Muscle of arm (tissue), 12 donors: Measurements from ENCODE around the gene NAPA. TPM values are rescaled to one million over a fixed set of nuclear protein-coding genes. Genes with fewer than 3 reads are reported as not detected.

Experiments
- DNase-seq: peaks from one replicate; pipeline ENCODE4 v3.0.0-alpha.2; 2013
- polyA plus RNA-seq, 12 donors: library from polyadenylated mRNA; unstranded; fragments of 120-200 nt; gene quantifications; one replicate each; pipeline ENCODE4 v1.2.1, GENCODE V29; 2013; ENCODE audit not compliant: insufficient read length in 12 of 12

The NAPA gene
- polyA plus RNA-seq, 12 donors, result 83.6 to 102 (median 91.9) TPM; not detected in 1

GRCh38 chr19:47506459-47506858 is 8.4 kb downstream of the NAPA start:
- DNase-seq, result no peak

- DNase-seq, result no peak
These were observed 9.4 kb downstream of the NAPA start for GRCh38 chr19:47505506-47505905.

GRCh38 chr19:47503826-47504150 is 11.1 kb downstream of the NAPA start:
- no peak for DNase-seq

DNA sequence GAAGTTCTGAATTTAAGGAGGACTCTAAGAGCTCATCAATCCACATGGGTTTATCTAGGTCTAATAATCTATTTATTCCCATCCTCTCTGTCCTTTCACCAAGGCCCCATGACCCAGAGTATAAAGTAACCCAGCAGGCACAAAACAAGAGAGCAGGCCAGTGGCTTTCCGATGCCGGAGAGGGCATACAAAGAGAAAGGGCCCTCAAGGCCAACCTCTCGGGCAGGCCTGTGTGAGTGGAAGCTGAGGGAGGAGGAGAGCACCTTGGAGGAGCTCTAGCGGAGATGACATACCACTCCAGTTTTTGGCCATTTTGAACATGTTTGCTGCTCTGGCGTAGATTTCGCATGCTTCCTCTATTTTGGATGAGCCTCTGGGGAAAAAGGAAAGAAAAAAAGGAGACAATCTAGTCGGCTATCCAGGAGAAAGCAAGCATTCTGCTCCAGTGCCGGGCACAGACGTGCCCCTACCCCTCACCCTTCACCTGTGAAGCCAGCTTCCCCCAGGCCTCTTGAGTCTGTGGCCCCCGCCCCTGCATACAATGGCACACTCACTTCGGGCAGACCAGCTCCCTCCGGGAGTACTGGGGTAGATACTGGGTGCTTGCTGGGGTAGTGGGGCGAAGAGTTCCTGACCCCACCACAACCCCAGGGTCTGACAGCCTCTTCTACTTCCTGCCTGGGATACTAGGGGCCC is 11.6 kb downstream of the NAPA start:
- DNase-seq, result no peak

DNA sequence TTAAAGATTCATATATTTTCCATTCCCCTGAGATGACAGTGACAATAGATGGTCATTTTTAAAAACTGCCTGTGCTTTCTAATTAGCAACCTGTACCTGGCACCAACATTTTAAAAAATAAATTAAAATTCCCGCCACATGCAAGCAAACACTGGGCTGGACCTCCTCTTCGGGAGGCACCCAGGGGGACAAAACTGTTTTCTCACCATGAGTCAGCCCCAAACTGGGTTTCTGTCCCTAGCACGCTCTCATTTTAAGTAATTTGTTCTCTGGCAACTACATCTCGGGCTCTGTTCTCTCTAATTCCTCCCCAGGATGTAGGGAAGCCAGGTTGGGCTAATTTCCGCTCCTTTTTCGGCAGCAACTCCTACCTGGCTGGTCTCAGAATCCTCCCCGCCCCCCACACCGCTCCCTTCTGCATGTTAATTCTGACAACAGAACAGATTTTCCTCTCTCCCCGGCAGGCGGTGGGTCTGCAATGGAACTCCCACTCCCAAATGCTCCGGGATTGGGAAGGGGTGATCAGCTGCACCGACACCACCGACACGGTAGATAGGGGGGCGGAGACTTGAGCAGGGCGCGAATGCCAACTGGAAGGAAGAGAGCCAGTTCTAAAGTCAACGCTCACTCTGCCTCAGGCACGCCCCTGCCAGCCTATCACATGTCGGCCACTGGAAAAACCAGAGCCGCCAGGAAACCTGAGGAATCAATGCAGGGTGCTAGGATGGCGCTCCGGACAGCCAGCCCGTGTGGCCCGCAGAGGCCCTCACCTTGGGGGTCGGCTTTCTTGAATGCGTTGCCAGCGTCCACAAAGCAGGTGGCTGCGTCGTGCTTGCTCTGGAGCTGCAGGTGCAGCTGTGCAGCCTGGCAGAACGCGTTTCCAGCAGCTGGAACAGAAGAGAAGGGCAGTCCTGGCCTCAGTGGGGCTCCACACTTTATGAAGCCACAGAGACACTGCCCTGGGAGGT is 14.7 kb downstream of the NAPA start:
- no peak for DNase-seq

DNA sequence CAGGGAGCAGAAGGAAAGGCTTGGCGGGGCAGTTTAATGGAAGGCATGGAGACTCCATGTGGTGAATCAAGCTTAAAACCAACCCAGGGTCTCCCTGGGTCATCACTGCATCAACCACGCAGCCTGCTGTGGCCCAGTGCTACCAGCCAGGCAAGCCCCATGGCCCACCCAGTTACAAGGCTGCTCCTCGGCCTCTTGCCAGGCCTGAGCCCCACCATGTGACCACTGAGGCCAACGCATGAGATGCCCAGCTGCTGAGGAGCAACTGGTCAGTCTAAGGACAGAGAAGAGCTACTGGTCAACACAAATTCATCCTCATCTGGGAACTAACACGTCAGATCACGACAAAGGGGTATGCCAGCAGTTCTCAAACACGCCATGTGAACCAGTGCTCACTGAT is 15.5 kb downstream of the NAPA start:
- no peak for DNase-seq

DNA sequence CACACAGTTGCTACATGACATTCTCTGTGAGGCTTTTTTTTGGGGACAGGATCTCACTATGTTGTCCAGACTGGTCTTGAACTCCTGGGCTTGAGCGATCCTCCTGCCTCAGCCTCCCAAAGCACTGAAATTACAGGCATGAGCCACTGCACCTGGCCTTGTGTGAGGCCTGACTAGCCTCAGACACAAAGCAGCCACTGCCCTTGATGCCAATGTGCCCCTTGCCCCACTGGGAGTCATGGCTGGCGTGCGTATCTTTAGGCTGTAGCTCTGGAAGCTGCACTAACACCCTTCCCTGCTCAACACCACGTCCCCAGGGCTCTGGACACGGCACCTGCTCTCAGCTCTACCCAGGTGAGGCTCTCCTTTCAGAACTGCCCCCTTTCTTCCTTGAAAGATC is 16.3 kb downstream of the NAPA start:
- no peak for DNase-seq

DNA sequence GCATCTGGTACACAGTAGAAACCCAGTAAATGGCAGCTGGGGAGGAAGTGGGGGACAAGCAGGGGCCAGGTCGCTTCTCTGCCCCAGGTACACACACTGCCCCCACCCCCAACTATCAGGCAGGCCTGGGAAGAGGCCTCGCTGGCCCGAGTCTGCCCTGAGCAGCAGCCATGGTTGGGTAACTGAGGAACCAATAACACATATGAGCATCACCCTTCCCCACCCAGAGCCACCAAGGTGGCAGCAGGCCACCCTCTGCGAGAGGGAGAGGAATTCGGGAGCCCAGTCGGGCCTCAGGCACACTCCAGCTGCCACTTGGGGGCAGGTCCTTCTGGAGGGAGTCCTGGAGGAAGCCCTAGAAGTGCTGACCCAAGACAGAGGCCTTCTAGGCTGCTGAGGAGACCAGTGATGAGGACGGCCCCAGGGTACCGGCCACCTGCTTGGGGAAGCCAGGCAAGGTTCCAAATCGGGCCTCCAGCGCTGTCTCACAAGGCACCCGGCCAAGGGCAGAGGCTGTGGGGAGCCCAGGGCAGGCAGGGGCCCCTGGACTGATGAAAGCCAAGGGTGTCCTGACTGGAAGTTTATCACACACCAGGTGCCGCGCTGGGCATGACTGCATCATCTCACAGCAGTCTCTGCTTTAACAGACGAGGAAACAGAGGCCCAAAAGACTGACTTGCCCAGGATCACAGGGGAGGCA is 16.9 kb downstream of the NAPA start:
- no peak for DNase-seq

GRCh38 chr19:47497050-47497766 is 17.7 kb downstream of the NAPA start:
- DNase-seq, result no peak

- no peak for DNase-seq
These were observed 19.1 kb downstream of the NAPA start for GRCh38 chr19:47495478-47496372.

DNA sequence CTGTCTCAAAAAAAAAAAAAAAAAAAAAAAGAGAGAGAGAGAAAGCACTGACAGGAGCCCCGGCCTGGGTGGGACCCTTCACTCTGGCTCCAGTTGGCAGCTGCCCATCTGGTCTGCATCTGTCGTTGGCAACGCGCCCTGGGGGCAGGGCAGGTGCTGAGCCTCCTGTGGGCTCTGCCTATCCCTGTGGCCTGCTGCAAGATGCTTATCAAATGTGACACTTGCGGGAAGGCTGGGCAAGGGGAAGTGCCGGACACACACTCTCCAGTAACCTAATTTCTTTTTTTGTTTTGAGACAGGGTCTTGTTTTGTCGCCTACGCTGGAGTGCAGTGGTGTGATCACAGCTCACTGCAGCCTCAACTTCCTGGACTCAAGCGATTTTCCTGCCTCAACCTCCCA is 20.1 kb downstream of the NAPA start:
- DNase-seq, result peak; percentile 37

DNA sequence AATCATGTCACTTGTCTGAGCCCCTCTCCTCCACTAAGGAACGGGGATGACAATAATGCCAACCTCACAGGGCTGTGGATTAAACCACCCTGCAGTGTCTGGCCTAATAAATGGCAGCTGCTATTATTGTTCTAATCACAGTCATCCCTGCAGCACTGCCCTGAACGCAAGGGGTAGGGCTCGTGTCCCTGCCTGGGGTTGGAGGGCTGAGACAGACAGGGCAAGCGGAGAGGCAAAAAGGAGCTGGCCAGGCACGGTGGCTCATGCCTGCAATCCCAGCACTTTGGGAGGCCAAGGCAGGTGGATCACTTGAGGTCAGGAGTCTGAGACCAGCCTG is 20.7 kb downstream of the NAPA start:
- no peak for DNase-seq

DNA sequence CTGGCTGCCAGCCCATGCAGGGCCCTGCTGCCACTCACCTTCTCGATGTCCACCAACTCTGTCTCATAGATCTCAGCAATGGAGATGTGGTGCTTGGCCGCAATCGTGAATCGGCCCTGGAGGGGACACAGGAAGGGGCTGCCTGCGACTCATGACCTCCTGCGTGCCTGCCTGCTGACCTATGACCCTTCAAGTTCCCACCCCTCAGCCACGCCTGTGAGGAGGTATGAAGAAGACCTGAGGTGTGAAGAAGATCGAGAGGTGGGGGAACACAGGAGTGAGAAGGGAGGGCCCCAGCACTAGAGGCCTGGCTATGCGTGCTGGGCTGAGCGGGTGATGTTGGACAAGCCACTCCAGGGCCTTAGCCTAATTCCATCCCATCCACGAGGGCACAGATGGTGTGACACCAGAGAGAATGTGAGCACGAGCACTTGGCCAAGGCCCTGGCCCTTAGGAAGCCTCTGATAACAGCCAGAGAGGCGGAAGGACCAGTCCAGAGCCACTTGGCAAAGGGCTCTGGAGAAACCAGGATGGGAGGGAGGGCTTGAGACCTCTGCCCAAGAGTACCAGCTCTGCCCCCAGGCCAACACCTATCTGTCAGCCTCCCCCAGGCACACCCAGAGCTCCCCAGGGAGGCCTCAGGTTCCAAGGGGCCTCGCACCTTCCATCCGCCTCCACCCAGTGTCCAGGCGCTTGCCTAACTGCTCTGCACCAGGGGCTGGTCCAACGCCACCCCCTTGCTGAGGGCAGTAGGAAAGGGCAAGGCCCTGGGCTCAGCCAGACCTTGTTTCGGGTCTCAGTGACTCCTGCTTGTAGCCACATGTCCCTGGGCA is 21.3 kb downstream of the NAPA start:
- DNase-seq, result no peak

DNA sequence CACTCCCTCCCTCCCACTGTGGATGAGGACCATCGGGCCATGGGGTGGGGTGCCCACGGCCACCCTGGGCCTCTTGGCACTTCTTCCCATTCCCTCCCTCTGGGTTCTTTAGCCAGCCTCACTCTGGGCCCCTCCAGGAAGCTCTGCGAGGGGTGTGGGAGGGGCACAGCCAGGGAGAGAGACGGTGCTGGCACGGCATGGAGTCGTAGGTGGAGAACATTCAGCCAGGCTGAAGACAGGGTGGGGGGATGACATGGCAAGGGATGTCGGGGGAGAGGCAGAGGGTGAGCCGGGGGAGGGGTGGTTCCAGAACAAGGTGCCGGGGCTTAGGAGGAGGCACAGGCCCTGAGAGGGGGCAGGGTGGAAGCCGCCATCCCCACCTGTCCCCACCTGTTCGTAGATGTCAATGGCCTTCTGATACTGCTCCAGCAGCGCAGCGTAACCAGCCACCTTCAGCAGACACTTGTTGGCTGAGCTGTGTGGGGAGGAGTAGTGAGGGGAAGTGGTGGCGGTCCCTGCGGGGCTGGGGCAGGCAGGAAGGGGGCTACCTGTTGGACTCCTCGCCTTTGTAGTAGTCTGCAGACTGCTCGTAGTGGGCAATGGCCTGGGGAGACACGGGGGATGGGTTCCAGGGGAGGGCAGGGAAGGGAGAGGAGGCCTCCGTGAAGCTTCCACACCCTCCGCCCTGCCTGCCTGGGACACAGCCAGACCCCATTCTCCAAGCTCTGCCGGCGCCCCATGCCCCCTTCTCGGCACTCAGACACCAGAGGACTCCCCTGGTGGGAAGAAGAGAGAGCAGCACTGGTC is 22.1 kb downstream of the NAPA start:
- no peak for DNase-seq

GRCh38 chr19:47492137-47492533 is 22.7 kb downstream of the NAPA start:
- DNase-seq, result no peak

DNA sequence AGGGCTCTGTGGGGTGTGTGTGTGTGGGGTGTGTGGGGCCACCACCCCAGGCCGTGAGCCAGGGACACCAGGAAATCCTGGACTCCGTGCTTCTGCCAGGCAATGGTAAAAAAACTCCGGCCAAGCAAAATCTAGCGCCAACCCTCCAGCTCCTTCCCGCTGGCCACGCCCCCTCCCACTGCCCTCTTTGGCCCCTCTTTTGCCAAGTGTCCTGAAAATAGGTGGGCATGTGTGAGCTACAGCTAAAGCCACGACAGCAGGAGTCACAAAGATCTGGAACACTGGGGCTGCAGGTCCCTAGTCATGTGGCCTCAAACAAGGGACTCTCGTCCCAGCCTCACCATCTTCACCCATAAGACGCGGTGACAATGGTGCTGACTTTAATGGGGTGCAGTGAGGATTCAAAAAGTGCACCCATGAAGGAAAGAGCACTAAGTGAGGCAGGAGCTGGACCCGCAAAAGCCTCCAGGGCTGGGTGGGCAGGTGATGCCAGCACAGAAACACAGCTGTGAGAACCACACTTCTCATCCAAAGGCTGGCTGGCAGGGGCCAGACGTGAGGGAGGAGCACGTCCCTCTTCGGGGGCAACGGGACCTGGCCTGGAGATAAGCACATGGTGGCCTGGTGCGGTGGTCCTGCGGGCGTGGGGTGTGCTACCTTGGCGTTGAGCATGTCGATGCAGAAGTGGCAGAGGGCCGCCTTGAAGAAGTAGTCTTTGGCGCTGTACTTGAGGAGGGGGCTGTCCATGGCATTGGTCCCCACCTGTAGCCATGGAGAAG is 23.3 kb downstream of the NAPA start:
- DNase-seq, result no peak

- DNase-seq, result no peak
These were observed 24.0 kb downstream of the NAPA start for GRCh38 chr19:47490847-47491246.

DNA sequence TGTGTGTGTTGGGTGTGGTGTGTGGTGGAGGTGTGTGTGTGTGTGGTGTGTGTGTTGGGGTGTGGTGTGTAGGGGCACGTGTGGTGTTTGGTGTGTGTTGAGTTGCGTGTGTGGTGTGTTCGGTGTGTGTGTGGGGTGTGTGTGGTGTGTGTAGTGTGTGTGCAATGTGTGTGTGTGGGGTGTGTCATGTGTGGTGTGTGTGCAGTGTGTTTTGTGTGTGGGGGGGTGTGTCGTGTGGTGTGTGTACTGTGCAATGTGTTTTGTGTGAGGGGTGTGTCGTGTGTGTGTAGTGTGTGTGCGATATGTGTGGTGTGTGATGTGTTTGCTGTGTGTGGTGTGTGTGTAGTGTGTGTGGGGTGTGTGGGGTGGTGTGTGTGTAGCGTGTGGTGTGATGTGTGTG is 24.8 kb downstream of the NAPA start:
- DNase-seq, result no peak
